ENCODE data around the gene ING5. TPM values are rescaled to one million over a fixed set of nuclear protein-coding genes. Genes with fewer than 3 reads are reported as not detected.
A peak's percentile ranks its signal among the peaks of the same experiment; 100 is the strongest.

The ING5 gene
- total and polyA plus RNA-seq, 10 donors = 18.2 to 51.1 (median 35.5) TPM

- H3K27me3 ChIP-seq (replicated peaks in 1 of 7) = no peaks in the 10 kb centered on the region
- DNase-seq = no peak
- intact Hi-C loops (cut with DNase I; ENCODE audit: low total_unique reads) = no loop called here
- peaks cover 0 to 16% (median 4%) of the 10 kb centered on the region in 8 donors for H3K9me3 ChIP-seq
- no peak overlapping the region for H3K27ac ChIP-seq
- no peak overlapping the region for H3K4me3 ChIP-seq
- peaks cover 0 to 89% (median 58%) of the 10 kb centered on the region in 6 donors for H3K36me3 ChIP-seq
- WGBS, 5 donors = 96 to 98% (median 97%) methylated on average over 17 to 21 of the region's 21 CpGs
- H3K4me1 ChIP-seq = no peaks in the 10 kb centered on the region
- TF ChIP-seq POLR2AphosphoS5 (IDR thresholded peaks at IDR 0.05) = no peak
Measured at GRCh38 chr2:241722896-241723454, 21.1 kb downstream of the ING5 start.

GRCh38 chr2:241724259-241724974 is 22.6 kb downstream of the ING5 start:
- TF ChIP-seq CTCF (IDR thresholded peaks at IDR 0.05 in 8 of 11, conservative IDR thresholded peaks at IDR 0.05 in 3 of 11) (peak in 5 of 11 experiments; percentile 17 to 48 (median 42)), POLR2AphosphoS5 (IDR thresholded peaks at IDR 0.05) (peak in 2 of 3 donors; percentile 12 to 29), POLR2A (IDR thresholded peaks at IDR 0.05) (no peak)
- intact Hi-C loops (cut with DNase I; ENCODE audit: low total_unique reads) = no loop called here
- Histone ChIP-seq H3K27ac (no peak overlapping the region), H3K36me3 (peaks cover 0 to 75% (median 50%) of the 10 kb centered on the region in 6 donors), H3K4me3 (no peak overlapping the region), H3K4me1 (no peaks in the 10 kb centered on the region), H3K9me3 (peaks cover 0 to 16% (median 4%) of the 10 kb centered on the region in 8 donors), H3K27me3 (replicated peaks in 1 of 7) (no peaks in the 10 kb centered on the region)
- WGBS, 5 donors = 93 to 97% (median 94%) methylated on average over 30 to 41 of the region's 41 CpGs
- DNase-seq = no peak

GRCh38 chr2:241724975-241725870 is 23.4 kb downstream of the ING5 start:
- WGBS, 5 donors = 92 to 96% (median 94%) methylated on average over 65 to 76 of the region's 76 CpGs
- Histone ChIP-seq H3K36me3 (peaks cover 0 to 67% (median 42%) of the 10 kb centered on the region in 6 donors), H3K9me3 (peaks cover 0 to 16% (median 4%) of the 10 kb centered on the region in 8 donors), H3K4me3 (no peak overlapping the region), H3K4me1 (peaks cover 0 to 5% (median 0%) of the 10 kb centered on the region in 6 donors), H3K27ac (no peak overlapping the region), H3K27me3 (replicated peaks in 1 of 7) (no peaks in the 10 kb centered on the region)
- DNase-seq = no peak
- TF ChIP-seq POLR2A (IDR thresholded peaks at IDR 0.05) (no peak), CTCF (IDR thresholded peaks at IDR 0.05 in 8 of 11, conservative IDR thresholded peaks at IDR 0.05 in 3 of 11) (no peak), POLR2AphosphoS5 (IDR thresholded peaks at IDR 0.05) (no peak)
- intact Hi-C loops (cut with DNase I; ENCODE audit: low total_unique reads) = no loop called here

- intact Hi-C loops (cut with DNase I; ENCODE audit: low total_unique reads) = no loop called here
- no peak for DNase-seq
- Histone ChIP-seq H3K36me3 (peaks cover 0 to 55% (median 30%) of the 10 kb centered on the region in 6 donors), H3K4me1 (peaks cover 0 to 17% (median 2%) of the 10 kb centered on the region in 6 donors), H3K4me3 (no peak overlapping the region), H3K27ac (no peak overlapping the region), H3K9me3 (peaks cover 0 to 16% (median 4%) of the 10 kb centered on the region in 8 donors), H3K27me3 (replicated peaks in 1 of 7) (no peaks in the 10 kb centered on the region)
- WGBS, 5 donors = 87 to 95% (median 94%) methylated on average over 13 to 16 of the region's 16 CpGs
- TF ChIP-seq CTCF (IDR thresholded peaks at IDR 0.05 in 8 of 11, conservative IDR thresholded peaks at IDR 0.05 in 3 of 11) = no peak
- TF ChIP-seq POLR2AphosphoS5 (IDR thresholded peaks at IDR 0.05) = no peak
- TF ChIP-seq POLR2A (IDR thresholded peaks at IDR 0.05) = no peak
Measured at GRCh38 chr2:241726459-241726858, 24.6 kb downstream of the ING5 start.

Measured in spleen (tissue), 11 donors.